ENCODE measurements around the gene MADD.

MADD gene

GRCh38 chr11:47360341-47360740, 90.4 kb downstream of the MADD start:
- DNase-seq: no peak

- no peak for DNase-seq
These were observed 91.5 kb downstream of the MADD start for GRCh38 chr11:47361419-47361818.

DNA sequence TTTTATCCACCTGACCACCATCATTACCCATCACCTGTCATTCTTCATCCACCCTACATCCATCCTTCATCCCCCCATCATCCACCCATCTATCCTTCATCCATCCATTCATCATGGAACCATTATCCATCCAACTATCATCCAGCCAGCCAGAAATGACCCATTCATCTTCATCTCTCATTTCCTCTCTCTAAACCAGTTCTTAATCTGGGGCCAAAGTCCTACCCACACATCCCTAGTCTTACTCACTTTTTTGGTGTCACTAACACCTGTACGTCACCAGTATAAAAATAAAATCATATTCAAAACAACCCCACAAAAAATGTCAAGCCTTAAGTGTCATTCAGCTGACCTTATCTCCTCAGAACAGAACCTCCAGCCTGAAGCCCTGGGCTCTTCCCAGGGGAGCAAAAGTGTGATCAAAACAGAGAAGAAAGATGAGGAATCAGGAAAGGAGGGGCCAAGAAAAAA, 96.1 kb downstream of the MADD start:
- no peak for DNase-seq

- no peak for DNase-seq
These were observed 99.7 kb downstream of the MADD start for GRCh38 chr11:47369676-47370075.

GRCh38 chr11:47372422-47372821, 102.5 kb downstream of the MADD start:
- no peak for DNase-seq

DNA sequence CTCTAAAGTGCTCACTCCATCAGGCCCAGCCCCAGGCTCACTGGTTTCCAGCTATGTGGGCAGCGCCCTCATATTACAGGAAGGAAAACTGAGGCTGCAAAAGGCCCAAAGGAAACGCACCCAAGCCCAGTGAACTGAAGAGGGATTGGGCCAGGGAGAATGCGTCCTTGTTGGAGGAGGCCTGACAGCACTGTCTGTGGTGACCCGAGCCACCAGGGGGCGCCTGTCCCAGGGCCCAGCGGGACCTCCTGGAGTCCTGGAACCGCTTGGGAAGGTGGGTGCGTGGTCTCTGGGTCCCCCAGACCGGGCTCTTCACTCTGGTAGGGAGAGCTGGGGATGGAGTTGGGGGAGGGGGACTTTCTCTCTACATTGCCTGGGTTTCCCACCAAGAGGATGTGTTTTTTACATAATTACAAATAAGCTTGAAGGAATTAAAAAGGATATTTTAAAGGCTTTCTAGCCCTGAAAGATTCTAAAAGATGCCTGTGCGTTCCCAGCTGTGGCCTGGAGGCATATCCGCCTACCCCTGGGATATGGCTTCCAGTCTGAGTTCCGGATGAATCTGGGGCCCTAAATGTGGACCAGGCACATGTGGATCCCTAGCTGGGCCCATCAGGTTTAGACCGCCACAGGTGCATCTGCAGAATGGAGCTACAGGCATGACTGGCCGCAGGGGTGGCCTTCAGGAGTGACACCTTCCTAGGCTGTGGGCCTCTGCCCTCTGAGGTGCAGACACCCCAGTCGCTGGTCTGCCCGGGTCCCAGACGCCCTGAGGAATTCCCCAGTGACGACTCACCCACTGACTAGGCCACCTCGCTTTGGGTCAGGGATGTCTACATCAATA, 104.2 kb downstream of the MADD start:
- peak; percentile 86 for DNase-seq

GRCh38 chr11:47374720-47375019, 104.7 kb downstream of the MADD start:
- DNase-seq: no peak

DNA sequence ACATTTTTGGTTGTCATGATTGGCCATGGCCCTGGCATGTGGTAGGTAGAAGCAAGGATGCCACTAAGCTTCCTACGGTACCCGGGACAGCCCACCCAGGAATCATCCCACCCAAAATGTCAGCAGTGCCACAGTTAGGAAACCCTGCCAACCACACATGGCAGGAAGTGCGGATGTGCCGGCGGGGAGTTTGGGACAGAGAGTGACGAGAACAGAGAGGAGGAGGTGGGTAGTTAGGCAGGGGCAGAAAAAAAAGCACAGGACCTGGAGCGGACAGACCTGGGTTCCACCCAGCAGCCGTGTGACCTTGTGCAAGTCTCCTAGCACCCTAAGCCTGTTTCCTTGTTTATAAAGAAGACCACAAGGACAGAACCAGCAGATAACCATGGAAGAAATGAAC, 105.1 kb downstream of the MADD start:
- no peak for DNase-seq

DNA sequence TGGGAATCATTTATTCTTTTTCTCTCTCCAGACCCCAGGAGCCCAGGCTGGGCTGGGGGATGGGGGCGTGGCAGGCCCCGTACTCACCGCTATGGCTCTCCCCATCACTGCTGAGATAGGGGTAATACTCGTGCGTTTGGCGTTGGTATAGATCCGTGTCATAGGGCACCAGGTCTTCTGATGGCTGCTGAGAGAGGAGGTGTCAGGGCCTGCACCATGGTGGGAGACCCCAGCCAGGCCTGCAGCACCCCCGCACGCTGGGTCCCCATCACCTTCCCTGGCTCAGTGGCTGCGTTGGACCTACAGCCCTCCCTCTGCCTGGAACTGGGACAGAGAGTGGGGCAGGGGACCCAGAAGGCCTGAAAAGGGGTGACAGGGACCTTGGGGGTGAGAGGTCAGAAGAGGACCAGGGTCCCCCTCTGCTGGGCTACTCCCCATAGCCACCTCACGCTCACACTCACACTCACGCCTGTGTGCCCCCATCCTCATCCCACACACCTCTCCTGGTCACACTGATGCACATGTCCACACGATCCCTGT, 105.7 kb downstream of the MADD start:
- no peak for DNase-seq

GRCh38 chr11:47376107-47376524, 106.2 kb downstream of the MADD start:
- no peak for DNase-seq

GRCh38 chr11:47376525-47377371, 106.8 kb downstream of the MADD start:
- DNase-seq: no peak

DNA sequence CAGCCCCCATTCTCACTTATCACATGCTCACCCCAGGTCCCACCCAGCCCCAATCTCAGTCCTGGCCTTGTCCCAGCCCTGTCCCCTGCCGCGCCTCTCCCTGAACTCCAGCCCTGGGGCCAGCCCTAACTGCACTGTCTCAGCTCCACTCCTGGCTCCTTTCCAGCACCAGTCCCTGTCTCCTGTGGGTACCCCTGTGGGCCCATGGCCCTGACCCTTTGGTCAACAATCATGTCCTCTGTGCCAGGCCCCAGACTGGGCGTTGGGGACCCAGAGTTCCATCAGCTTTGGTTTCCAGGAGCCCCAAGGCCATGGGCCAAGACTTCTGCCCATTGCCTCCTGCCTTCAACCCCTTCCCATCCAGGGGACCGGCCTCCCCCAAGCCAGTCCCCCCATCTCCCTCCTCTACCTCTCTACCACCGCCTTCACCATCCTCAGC, 107.7 kb downstream of the MADD start:
- DNase-seq: no peak

- DNase-seq: no peak
These were observed 108.3 kb downstream of the MADD start, which contains the start of gene SPI1 for GRCh38 chr11:47378010-47378835. Gene SPI1, minus strand, starts transcription at chr11:47378547. Its CDS starts 194 bp downstream, at chr11:47378353.

- no peak for DNase-seq
These were observed 108.9 kb downstream of the MADD start for GRCh38 chr11:47378836-47379170.

DNA sequence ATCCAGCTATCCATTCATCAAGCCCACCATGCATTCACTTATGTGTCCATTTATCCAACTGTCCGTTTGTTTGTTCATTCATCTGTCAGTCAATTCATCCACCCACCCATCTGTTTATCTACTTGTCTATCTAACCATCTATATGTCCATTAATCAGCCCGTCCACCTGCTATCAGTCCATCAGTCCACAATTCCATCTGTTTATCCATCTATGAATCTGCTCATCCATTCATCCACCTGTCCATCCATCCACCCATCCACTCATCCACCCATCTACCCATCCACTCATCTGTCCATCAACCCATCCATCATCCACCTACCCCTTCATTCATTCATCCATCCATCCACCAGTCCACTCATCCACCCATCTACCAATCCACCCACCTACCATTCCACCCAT, 109.4 kb downstream of the MADD start:
- no peak for DNase-seq

Data from activated naive CD4-positive, alpha-beta T cell treated with Interleukin-2 at 50 U/mL for 16 hours (primary cell).